MM.1S (cell line): ENCODE results near the gene PSMB9.

ENCODE experiments used
- DNase-seq: peaks from one replicate; pipeline ENCODE4 v3.0.0-alpha.2; 2015
- H2AFZ ChIP-seq: fragments of 300-600 bp; sonication (generic); 2 replicates; pipeline ENCODE4 v1.6.0; 2016; ENCODE audit warnings: antibody characterized with exemption, low read length
- H3F3A ChIP-seq: fragments of 300-600 bp; sonication (generic); 2 replicates; pipeline ENCODE4 v1.6.1; 2016; ENCODE audit warnings: mild to moderate bottlenecking, antibody characterized with exemption, low read length, moderate library complexity, mixed read lengths; ENCODE audit not compliant: insufficient read depth
- H3K27ac ChIP-seq: fragments of 300-600 bp; sonication (generic); 2 replicates; pipeline ENCODE4 v1.5.1; 2016; ENCODE audit warnings: mild to moderate bottlenecking, low read length
- H3K27me3 ChIP-seq: fragments of 300-600 bp; sonication (generic); replicated peaks from 2 replicates; pipeline ENCODE4 v1.6.0; 2016; ENCODE audit warnings: low read length; ENCODE audit not compliant: insufficient read depth
- H3K36me3 ChIP-seq: fragments of 300-600 bp; sonication (generic); replicated peaks from 2 replicates; pipeline ENCODE4 v1.6.1; 2016; ENCODE audit warnings: mild to moderate bottlenecking, low read length, mixed read lengths; ENCODE audit not compliant: insufficient read depth
- H3K4me1 ChIP-seq: fragments of 300-600 bp; sonication (generic); 2 replicates; pipeline ENCODE4 v1.6.1; 2016; ENCODE audit warnings: low read length, mixed read lengths
- H3K4me2 ChIP-seq: fragments of 300-600 bp; sonication (generic); 2 replicates; pipeline ENCODE4 v1.6.0; 2016; ENCODE audit warnings: low read depth, low read length
- H3K4me3 ChIP-seq: fragments of 300-600 bp; sonication (generic); 2 replicates; pipeline ENCODE4 v1.5.1; 2016; ENCODE audit warnings: low read length, mixed read lengths
- H3K79me2 ChIP-seq: fragments of 300-600 bp; sonication (generic); 2 replicates; pipeline ENCODE4 v1.6.1; 2016; ENCODE audit warnings: mixed run types, low read length, mixed read lengths
- H3K9ac ChIP-seq: fragments of 300-600 bp; sonication (generic); 2 replicates; pipeline ENCODE4 v1.6.1; 2016; ENCODE audit warnings: low read length, mixed read lengths
- H3K9me2 ChIP-seq: fragments of 300-600 bp; sonication (generic); replicated peaks from 2 replicates; pipeline ENCODE4 v1.6.1; 2016; ENCODE audit warnings: mild to moderate bottlenecking, low read length, mixed read lengths; ENCODE audit not compliant: insufficient read depth
- H3K9me3 ChIP-seq: fragments of 300-600 bp; sonication (generic); replicated peaks from 2 replicates; pipeline ENCODE4 v1.6.1; 2016; ENCODE audit warnings: mild to moderate bottlenecking, low read length, mixed read lengths; ENCODE audit not compliant: insufficient read depth
- H4K20me1 ChIP-seq: fragments of 300-600 bp; sonication (generic); 2 replicates; pipeline ENCODE4 v1.6.1; 2016; ENCODE audit warnings: mild to moderate bottlenecking, low read length, moderate library complexity, mixed read lengths; ENCODE audit not compliant: insufficient read depth
- CTCF ChIP-seq: fragments of 300-600 bp; sonication (generic); IDR thresholded peaks from 2 replicates; pipeline ENCODE4 v1.5.1; 2016; ENCODE audit warnings: antibody characterized with exemption, low read length, mixed read lengths
- EZH2 ChIP-seq: fragments of 300-600 bp; sonication (generic); optimal IDR thresholded peaks from 2 replicates; pipeline ENCODE3; 2017; ENCODE audit warnings: low read depth, mild to moderate bottlenecking, antibody characterized with exemption, low read length, mixed read lengths
- EZH2phosphoT487 ChIP-seq: fragments of 300-600 bp; sonication (generic); IDR thresholded peaks from 2 replicates; pipeline ENCODE4 v1.6.1; 2018; ENCODE audit warnings: antibody characterized with exemption, low read length

Gene PSMB9

GRCh38 chr6:32895006-32895345 lies 41.0 kb downstream of the PSMB9 start:
- peak overlapping the region; percentile 99 for H2AFZ ChIP-seq

GRCh38 chr6:32903952-32904351 lies 50.0 kb downstream of the PSMB9 start:
- no peaks in the 10 kb centered on the region for H3K9me3 ChIP-seq
- no peak overlapping the region for H3K27ac ChIP-seq
- peaks cover under 1% of the 10 kb centered on the region; the same call in 1 of the 2 replicates for H3K79me2 ChIP-seq
- H3K36me3 ChIP-seq = no peaks in the 10 kb centered on the region
- no peak overlapping the region for H2AFZ ChIP-seq
- no peaks in the 10 kb centered on the region; the same call in 1 of the 2 replicates for H4K20me1 ChIP-seq
- no peak overlapping the region for H3K4me3 ChIP-seq
- DNase-seq = no peak
- no peak overlapping the region for H3K9ac ChIP-seq
- TF ChIP-seq EZH2 (no peak), EZH2phosphoT487 (no peak), CTCF (no peak)
- no peaks in the 10 kb centered on the region for H3K4me1 ChIP-seq
- no peaks in the 10 kb centered on the region for H3F3A ChIP-seq
- H3K27me3 ChIP-seq = no peaks in the 10 kb centered on the region
- no peak overlapping the region for H3K4me2 ChIP-seq
- H3K9me2 ChIP-seq = no peaks in the 10 kb centered on the region

More at GRCh38 chr6:32895006-32895345, 41.0 kb downstream of the PSMB9 start:
- Histone ChIP-seq H3K27ac (no peak overlapping the region), H3K4me2 (peak overlapping the region; percentile 95), H3K79me2 (peaks cover 31% of the 10 kb centered on the region), H3K9me2 (no peaks in the 10 kb centered on the region), H3F3A (no peaks in the 10 kb centered on the region), H3K4me1 (peaks cover 7% of the 10 kb centered on the region; the same call in 1 of the 2 replicates), H3K9ac (peak overlapping the region; percentile 69), H3K9me3 (no peaks in the 10 kb centered on the region), H4K20me1 (no peaks in the 10 kb centered on the region), H3K4me3 (peak overlapping the region; percentile 97), H3K27me3 (no peaks in the 10 kb centered on the region), H3K36me3 (no peaks in the 10 kb centered on the region)
- no peak for TF ChIP-seq EZH2
- TF ChIP-seq EZH2phosphoT487 = no peak
- TF ChIP-seq CTCF = no peak
- no peak for DNase-seq

GRCh38 chr6:32905078-32905477 lies 51.1 kb downstream of the PSMB9 start:
- H3K27ac ChIP-seq = no peak overlapping the region

More at GRCh38 chr6:32905078-32905477, 51.1 kb downstream of the PSMB9 start:
- Histone ChIP-seq H3K27me3 (no peaks in the 10 kb centered on the region), H3F3A (no peaks in the 10 kb centered on the region), H3K79me2 (no peaks in the 10 kb centered on the region), H3K4me3 (no peak overlapping the region), H3K9me3 (no peaks in the 10 kb centered on the region), H3K9me2 (no peaks in the 10 kb centered on the region), H3K4me1 (no peaks in the 10 kb centered on the region), H3K9ac (no peak overlapping the region), H3K4me2 (no peak overlapping the region), H4K20me1 (no peaks in the 10 kb centered on the region; the same call in 1 of the 2 replicates), H2AFZ (no peak overlapping the region), H3K36me3 (no peaks in the 10 kb centered on the region)
- TF ChIP-seq CTCF (no peak), EZH2 (no peak), EZH2phosphoT487 (no peak)
- no peak for DNase-seq
